H1 (cell line): ENCODE data around the gene RAET1E. TPM values are rescaled to one million over a fixed set of nuclear protein-coding genes. Genes with fewer than 3 reads are reported as not detected.

ENCODE experiments used
- HDAC6 ChIP-seq: IDR thresholded peaks from one replicate; pipeline ENCODE4 v1.7.1; 2012; ENCODE audit warnings: low read depth, mild to moderate bottlenecking, inconsistent platforms, low read length, moderate library complexity
- NRF1 ChIP-seq: IDR thresholded peaks from 2 replicates; pipeline ENCODE4 v1.6.1; 2011; ENCODE audit warnings: mild to moderate bottlenecking, low read depth, low read length, improper control_type of control experiment
- polyA plus RNA-seq, 7 experiments: library from polyadenylated mRNA; depleted of rRNA in 3 of 7; stranded (reverse) in 5 of 7; unstranded in 2 of 7; fragments of >200 nt in 5 of 7; fragments of 200-250 nt in 2 of 7; gene quantifications; 1 replicate in 5 of 7; 2 replicates in 1 of 7; 4 replicates in 1 of 7; pipeline versions ENCODE4 v1.2.1 to v1.2.3, GENCODE V29; 2011 to 2013; ENCODE audit warnings: missing spikeins in 2 of 7, mixed read lengths in 2 of 7
- total RNA-seq: library from RNA; stranded (reverse); fragmentation: NEBNext Ultra II Directional; extraction: Animal tissue kit (Norgen Biotek cat#: 25700); gene quantifications from 2 replicates; pipeline ENCODE4 v1.2.1, GENCODE V29; 2021
- TF ChIP-seq, protein P1 (sequence below): fragments of 300-600 bp; sonication (generic); IDR thresholded peaks from 2 replicates; pipeline ENCODE4 v1.7.1; 2012; ENCODE audit warnings: low read length, moderate library complexity, mild to moderate bottlenecking, inconsistent platforms; ENCODE audit not compliant: insufficient replicate concordance

The RAET1E gene
- total and polyA plus RNA-seq, 2 of the 8 experiments (the other 6 are each of a cell fraction or from before 2014, with no cell fraction given), result not detected

GRCh38 chr6:149918151-149918905, 20.4 kb upstream of the RAET1E start (continued):
- TF ChIP-seq, protein P1, sequence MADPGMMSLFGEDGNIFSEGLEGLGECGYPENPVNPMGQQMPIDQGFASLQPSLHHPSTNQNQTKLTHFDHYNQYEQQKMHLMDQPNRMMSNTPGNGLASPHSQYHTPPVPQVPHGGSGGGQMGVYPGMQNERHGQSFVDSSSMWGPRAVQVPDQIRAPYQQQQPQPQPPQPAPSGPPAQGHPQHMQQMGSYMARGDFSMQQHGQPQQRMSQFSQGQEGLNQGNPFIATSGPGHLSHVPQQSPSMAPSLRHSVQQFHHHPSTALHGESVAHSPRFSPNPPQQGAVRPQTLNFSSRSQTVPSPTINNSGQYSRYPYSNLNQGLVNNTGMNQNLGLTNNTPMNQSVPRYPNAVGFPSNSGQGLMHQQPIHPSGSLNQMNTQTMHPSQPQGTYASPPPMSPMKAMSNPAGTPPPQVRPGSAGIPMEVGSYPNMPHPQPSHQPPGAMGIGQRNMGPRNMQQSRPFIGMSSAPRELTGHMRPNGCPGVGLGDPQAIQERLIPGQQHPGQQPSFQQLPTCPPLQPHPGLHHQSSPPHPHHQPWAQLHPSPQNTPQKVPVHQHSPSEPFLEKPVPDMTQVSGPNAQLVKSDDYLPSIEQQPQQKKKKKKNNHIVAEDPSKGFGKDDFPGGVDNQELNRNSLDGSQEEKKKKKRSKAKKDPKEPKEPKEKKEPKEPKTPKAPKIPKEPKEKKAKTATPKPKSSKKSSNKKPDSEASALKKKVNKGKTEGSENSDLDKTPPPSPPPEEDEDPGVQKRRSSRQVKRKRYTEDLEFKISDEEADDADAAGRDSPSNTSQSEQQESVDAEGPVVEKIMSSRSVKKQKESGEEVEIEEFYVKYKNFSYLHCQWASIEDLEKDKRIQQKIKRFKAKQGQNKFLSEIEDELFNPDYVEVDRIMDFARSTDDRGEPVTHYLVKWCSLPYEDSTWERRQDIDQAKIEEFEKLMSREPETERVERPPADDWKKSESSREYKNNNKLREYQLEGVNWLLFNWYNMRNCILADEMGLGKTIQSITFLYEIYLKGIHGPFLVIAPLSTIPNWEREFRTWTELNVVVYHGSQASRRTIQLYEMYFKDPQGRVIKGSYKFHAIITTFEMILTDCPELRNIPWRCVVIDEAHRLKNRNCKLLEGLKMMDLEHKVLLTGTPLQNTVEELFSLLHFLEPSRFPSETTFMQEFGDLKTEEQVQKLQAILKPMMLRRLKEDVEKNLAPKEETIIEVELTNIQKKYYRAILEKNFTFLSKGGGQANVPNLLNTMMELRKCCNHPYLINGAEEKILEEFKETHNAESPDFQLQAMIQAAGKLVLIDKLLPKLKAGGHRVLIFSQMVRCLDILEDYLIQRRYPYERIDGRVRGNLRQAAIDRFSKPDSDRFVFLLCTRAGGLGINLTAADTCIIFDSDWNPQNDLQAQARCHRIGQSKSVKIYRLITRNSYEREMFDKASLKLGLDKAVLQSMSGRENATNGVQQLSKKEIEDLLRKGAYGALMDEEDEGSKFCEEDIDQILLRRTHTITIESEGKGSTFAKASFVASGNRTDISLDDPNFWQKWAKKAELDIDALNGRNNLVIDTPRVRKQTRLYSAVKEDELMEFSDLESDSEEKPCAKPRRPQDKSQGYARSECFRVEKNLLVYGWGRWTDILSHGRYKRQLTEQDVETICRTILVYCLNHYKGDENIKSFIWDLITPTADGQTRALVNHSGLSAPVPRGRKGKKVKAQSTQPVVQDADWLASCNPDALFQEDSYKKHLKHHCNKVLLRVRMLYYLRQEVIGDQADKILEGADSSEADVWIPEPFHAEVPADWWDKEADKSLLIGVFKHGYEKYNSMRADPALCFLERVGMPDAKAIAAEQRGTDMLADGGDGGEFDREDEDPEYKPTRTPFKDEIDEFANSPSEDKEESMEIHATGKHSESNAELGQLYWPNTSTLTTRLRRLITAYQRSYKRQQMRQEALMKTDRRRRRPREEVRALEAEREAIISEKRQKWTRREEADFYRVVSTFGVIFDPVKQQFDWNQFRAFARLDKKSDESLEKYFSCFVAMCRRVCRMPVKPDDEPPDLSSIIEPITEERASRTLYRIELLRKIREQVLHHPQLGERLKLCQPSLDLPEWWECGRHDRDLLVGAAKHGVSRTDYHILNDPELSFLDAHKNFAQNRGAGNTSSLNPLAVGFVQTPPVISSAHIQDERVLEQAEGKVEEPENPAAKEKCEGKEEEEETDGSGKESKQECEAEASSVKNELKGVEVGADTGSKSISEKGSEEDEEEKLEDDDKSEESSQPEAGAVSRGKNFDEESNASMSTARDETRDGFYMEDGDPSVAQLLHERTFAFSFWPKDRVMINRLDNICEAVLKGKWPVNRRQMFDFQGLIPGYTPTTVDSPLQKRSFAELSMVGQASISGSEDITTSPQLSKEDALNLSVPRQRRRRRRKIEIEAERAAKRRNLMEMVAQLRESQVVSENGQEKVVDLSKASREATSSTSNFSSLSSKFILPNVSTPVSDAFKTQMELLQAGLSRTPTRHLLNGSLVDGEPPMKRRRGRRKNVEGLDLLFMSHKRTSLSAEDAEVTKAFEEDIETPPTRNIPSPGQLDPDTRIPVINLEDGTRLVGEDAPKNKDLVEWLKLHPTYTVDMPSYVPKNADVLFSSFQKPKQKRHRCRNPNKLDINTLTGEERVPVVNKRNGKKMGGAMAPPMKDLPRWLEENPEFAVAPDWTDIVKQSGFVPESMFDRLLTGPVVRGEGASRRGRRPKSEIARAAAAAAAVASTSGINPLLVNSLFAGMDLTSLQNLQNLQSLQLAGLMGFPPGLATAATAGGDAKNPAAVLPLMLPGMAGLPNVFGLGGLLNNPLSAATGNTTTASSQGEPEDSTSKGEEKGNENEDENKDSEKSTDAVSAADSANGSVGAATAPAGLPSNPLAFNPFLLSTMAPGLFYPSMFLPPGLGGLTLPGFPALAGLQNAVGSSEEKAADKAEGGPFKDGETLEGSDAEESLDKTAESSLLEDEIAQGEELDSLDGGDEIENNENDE, result no peak
- TF ChIP-seq NRF1 (no peak), HDAC6 (no peak)
